ENCODE results near the gene SNUPN.

GRCh38 chr15:75662823-75663519 is 37.4 kb upstream of the SNUPN start:
- TF ChIP-seq POLR2AphosphoS5 (IDR thresholded peaks at IDR 0.05; ENCODE audit: low read depth, low read length) (no peak), POLR2A (IDR thresholded peaks at IDR 0.05; ENCODE audit: low read depth, low read length) (no peak), TAF1 (IDR thresholded peaks at IDR 0.05; ENCODE audit: borderline replicate concordance, low read depth, low read length) (no peak)
